C4-2B (cell line): Measurements from ENCODE around the gene ATP11C.

Source experiments
- H3K27ac ChIP-seq: fragments of 450-650 bp; 2 replicates; pipeline ENCODE4 v1.5.1; 2017
- ZFX ChIP-seq: fragments of 450-650 bp; IDR thresholded peaks from 2 replicates; pipeline ENCODE4 v1.6.1; 2017
- TF ChIP-seq, protein P1 (sequence below): fragments of 450-650 bp; conservative IDR thresholded peaks from 2 replicates; pipeline ENCODE4 v1.5.1; 2017; ENCODE audit warnings: mild to moderate bottlenecking

ATP11C gene

DNA sequence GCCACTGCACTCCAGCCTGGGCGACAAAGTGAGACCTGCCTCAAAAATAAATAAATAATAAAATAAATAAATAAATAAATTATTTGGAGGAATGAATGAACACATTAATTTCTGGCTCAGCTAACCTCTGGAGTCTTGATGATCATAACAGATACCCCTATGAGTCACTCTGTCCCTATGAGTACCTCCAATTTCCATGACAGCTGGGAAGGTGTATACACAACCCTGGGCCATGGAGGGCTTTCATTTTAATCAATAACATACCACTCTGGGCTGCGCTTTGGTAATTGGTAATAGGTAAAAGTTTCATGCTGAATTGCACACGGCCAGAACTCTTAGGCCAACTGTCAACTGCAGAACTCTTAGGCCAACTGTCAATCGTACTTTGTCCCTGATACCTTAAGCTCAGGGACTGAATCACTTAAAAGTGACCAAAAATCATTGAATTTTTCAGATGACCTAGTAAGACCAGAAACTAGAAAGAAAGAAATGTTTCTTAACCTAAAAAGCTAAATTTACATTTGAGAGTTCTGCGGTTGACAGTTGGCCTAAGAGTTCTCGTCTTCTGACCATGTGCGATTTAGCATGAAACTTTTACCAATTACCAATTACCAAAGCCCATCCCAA is 112.4 kb downstream of the ATP11C start:
- no peak overlapping the region for H3K27ac ChIP-seq
- TF ChIP-seq, protein P1, sequence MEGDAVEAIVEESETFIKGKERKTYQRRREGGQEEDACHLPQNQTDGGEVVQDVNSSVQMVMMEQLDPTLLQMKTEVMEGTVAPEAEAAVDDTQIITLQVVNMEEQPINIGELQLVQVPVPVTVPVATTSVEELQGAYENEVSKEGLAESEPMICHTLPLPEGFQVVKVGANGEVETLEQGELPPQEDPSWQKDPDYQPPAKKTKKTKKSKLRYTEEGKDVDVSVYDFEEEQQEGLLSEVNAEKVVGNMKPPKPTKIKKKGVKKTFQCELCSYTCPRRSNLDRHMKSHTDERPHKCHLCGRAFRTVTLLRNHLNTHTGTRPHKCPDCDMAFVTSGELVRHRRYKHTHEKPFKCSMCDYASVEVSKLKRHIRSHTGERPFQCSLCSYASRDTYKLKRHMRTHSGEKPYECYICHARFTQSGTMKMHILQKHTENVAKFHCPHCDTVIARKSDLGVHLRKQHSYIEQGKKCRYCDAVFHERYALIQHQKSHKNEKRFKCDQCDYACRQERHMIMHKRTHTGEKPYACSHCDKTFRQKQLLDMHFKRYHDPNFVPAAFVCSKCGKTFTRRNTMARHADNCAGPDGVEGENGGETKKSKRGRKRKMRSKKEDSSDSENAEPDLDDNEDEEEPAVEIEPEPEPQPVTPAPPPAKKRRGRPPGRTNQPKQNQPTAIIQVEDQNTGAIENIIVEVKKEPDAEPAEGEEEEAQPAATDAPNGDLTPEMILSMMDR: no peak
- no peak for TF ChIP-seq ZFX

- no peak overlapping the region for H3K27ac ChIP-seq
- TF ChIP-seq, protein P1: no peak
- no peak for TF ChIP-seq ZFX
Measured at GRCh38 chrX:139816204-139816603, 116.6 kb downstream of the ATP11C start.

GRCh38 chrX:139815771-139816170 is 117.1 kb downstream of the ATP11C start:
- H3K27ac ChIP-seq: no peak overlapping the region
- TF ChIP-seq, protein P1: no peak
- no peak for TF ChIP-seq ZFX

- no peak for TF ChIP-seq ZFX
- TF ChIP-seq, protein P1: no peak
- H3K27ac ChIP-seq: no peak overlapping the region
Measured at GRCh38 chrX:139811942-139812629, 120.8 kb downstream of the ATP11C start.

GRCh38 chrX:139804482-139804881 is 128.4 kb downstream of the ATP11C start:
- no peak overlapping the region for H3K27ac ChIP-seq
- TF ChIP-seq ZFX: no peak
- TF ChIP-seq, protein P1: no peak

- TF ChIP-seq ZFX: no peak
- TF ChIP-seq, protein P1: no peak
- H3K27ac ChIP-seq: no peak overlapping the region
Measured at GRCh38 chrX:139803224-139803623, 129.6 kb downstream of the ATP11C start.

GRCh38 chrX:139802048-139802447 is 130.8 kb downstream of the ATP11C start:
- TF ChIP-seq, protein P1: no peak
- no peak for TF ChIP-seq ZFX

More at GRCh38 chrX:139802048-139802447, 130.8 kb downstream of the ATP11C start:
- no peak overlapping the region for H3K27ac ChIP-seq
